ENCODE results near the gene CCDC197. TPM values are rescaled to one million over a fixed set of nuclear protein-coding genes. Genes with fewer than 3 reads are reported as not detected.

Gene CCDC197
- total RNA-seq, 2 experiments from 2014 or later, result not detected

- Mint-ChIP-seq H3K4me1 (ENCODE audit: low read depth) (peaks cover 16% of the 10 kb centered on the region), H3K9me3 (no peaks in the 10 kb centered on the region), H3K36me3 (ENCODE audit: low read depth) (no peaks in the 10 kb centered on the region), H3K4me3 (no peak overlapping the region), H3K27ac (no peak overlapping the region), H3K27me3 (no peaks in the 10 kb centered on the region)
- POLR2A ChIA-PET, result no interaction called here
- ATAC-seq (ENCODE audit: poor library complexity) (no peak), DNase-seq (no peak)
- CTCF ChIA-PET, result no interaction called here
- TF ChIP-seq CTCF (IDR thresholded peaks at IDR 0.05), result no peak
- Histone ChIP-seq H3K36me3 (ENCODE audit: insufficient read depth, low read length) (no peaks in the 10 kb centered on the region), H3K9me3 (ENCODE audit: control insufficient read depth in 1 of 2, insufficient read depth in 1 of 2, low read length in 2 of 2) (no peaks in the 10 kb centered on the region), H3K4me3 (ENCODE audit: low read length) (no peak overlapping the region), H3K27ac (ENCODE audit: low read depth in 1 of 2, low read length in 2 of 2) (no peak overlapping the region), H3K27me3 (ENCODE audit: control insufficient read depth in 1 of 2, insufficient read depth in 2 of 2, low read length in 2 of 2) (no peaks in the 10 kb centered on the region), H3K4me1 (ENCODE audit: insufficient read depth, low read length) (peaks cover 33% of the 10 kb centered on the region)
- intact Hi-C loops (cut with DNase I, micrococcal nuclease), result loop anchor here in 1 of 2 experiments (5.0 kb wide), 1 partner anchor 53 kb away; the partner anchor contains the start of genes DDX24 and IFI27L1
These were observed 32.6 kb downstream of the CCDC197 start for GRCh38 chr14:94029671-94030203.

DNA sequence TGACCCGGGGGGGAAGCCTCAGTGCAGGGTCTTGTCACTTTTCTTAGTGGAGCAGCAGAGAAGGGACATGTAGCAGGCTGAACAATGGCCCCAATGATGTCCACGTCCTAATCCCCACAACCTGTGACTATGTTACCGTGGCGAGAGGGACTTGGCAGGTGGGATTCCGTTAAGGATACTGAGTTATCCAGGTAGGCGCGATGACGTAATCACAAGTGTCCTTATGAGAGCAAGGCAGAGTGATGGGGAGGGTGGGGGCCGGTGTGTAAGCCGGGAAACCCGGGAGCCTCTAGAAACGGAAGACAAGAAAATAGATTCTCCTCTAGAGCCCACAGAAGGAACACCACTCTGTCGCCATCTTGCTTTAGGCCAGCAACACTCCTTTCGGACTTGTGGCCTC is 33.5 kb downstream of the CCDC197 start:
- no peak for TF ChIP-seq CTCF (IDR thresholded peaks at IDR 0.05)
- Histone ChIP-seq H3K36me3 (ENCODE audit: insufficient read depth, low read length) (no peaks in the 10 kb centered on the region), H3K9me3 (ENCODE audit: control insufficient read depth in 1 of 2, insufficient read depth in 1 of 2, low read length in 2 of 2) (no peaks in the 10 kb centered on the region), H3K27ac (ENCODE audit: low read depth in 1 of 2, low read length in 2 of 2) (no peak overlapping the region), H3K4me3 (ENCODE audit: low read length) (no peak overlapping the region), H3K4me1 (ENCODE audit: insufficient read depth, low read length) (peaks cover 33% of the 10 kb centered on the region), H3K27me3 (ENCODE audit: control insufficient read depth in 1 of 2, insufficient read depth in 2 of 2, low read length in 2 of 2) (no peaks in the 10 kb centered on the region)
- Mint-ChIP-seq H3K9me3 (no peaks in the 10 kb centered on the region), H3K4me3 (no peak overlapping the region), H3K36me3 (ENCODE audit: low read depth) (no peaks in the 10 kb centered on the region), H3K4me1 (ENCODE audit: low read depth) (peaks cover 15% of the 10 kb centered on the region), H3K27ac (no peak overlapping the region), H3K27me3 (no peaks in the 10 kb centered on the region)
- CTCF ChIA-PET, result no interaction called here
- DNase-seq (no peak), ATAC-seq (ENCODE audit: poor library complexity) (no peak)
- intact Hi-C loops (cut with DNase I, micrococcal nuclease), result no loop called here
- POLR2A ChIA-PET, result no interaction called here

- no peaks in the 10 kb centered on the region for H3K27me3 ChIP-seq (ENCODE audit: control insufficient read depth in 1 of 2, insufficient read depth in 2 of 2, low read length in 2 of 2)
- no peak for TF ChIP-seq CTCF (IDR thresholded peaks at IDR 0.05)
- H3K9me3 ChIP-seq (ENCODE audit: control insufficient read depth in 1 of 2, insufficient read depth in 1 of 2, low read length in 2 of 2), result no peaks in the 10 kb centered on the region
- H3K4me3 Mint-ChIP-seq, result no peak overlapping the region
- no peaks in the 10 kb centered on the region for H3K36me3 Mint-ChIP-seq (ENCODE audit: low read depth)
- POLR2A ChIA-PET, result no interaction called here
- DNase-seq (no peak), ATAC-seq (ENCODE audit: poor library complexity) (no peak)
- CTCF ChIA-PET, result no interaction called here
- H3K27ac ChIP-seq (ENCODE audit: low read depth in 1 of 2, low read length in 2 of 2), result no peak overlapping the region
- no peaks in the 10 kb centered on the region for H3K9me3 Mint-ChIP-seq
- H3K36me3 ChIP-seq (ENCODE audit: insufficient read depth, low read length), result no peaks in the 10 kb centered on the region
- H3K4me1 Mint-ChIP-seq (ENCODE audit: low read depth), result peaks cover 8% of the 10 kb centered on the region
- H3K27ac Mint-ChIP-seq, result no peak overlapping the region
- H3K4me3 ChIP-seq (ENCODE audit: low read length), result no peak overlapping the region
- intact Hi-C loops (cut with DNase I, micrococcal nuclease), result no loop called here
- H3K4me1 ChIP-seq (ENCODE audit: insufficient read depth, low read length), result peaks cover 28% of the 10 kb centered on the region
- H3K27me3 Mint-ChIP-seq, result no peaks in the 10 kb centered on the region
These were observed 34.2 kb downstream of the CCDC197 start for GRCh38 chr14:94031161-94031882.

Measured in CD4-positive, alpha-beta T cell (primary cell).